Astrocyte (in vitro differentiated cells and primary cell): ENCODE measurements around the gene FJX1. TPM values are rescaled to one million over a fixed set of nuclear protein-coding genes. Genes with fewer than 3 reads are reported as not detected.

Experiments used
- DNase-seq: peaks from one replicate; pipeline ENCODE4 v3.0.0-alpha.2; 2010; ENCODE audit warnings: low read depth
- FAIRE-seq: peaks from 2 replicates; lab custom pipeline; 2011; peaks lifted over from hg19 to GRCh38; lab: Jason Lieb, UNC
- H2AFZ ChIP-seq: 2 replicates; pipeline ENCODE4 v1.6.0; 2012; ENCODE audit warnings: low read depth, low read length, inconsistent platforms
- H3K27ac ChIP-seq: 2 replicates; pipeline ENCODE4 v1.5.1; 2011; ENCODE audit warnings: low read depth, low read length, inconsistent platforms
- H3K27me3 ChIP-seq: 2 replicates; pipeline ENCODE4 v1.6.0; 2011; ENCODE audit warnings: low read length, inconsistent platforms; ENCODE audit not compliant: insufficient read depth
- H3K36me3 ChIP-seq: 2 replicates; pipeline ENCODE4 v1.5.1; 2011; ENCODE audit warnings: low read length, inconsistent platforms; ENCODE audit not compliant: insufficient read depth
- H3K4me1 ChIP-seq: 2 replicates; pipeline ENCODE4 v1.5.1; 2011; ENCODE audit warnings: low read length, inconsistent platforms; ENCODE audit not compliant: insufficient read depth
- H3K4me2 ChIP-seq: 2 replicates; pipeline ENCODE4 v1.6.0; 2012; ENCODE audit warnings: low read length, inconsistent platforms
- H3K4me3 ChIP-seq: 2 replicates; pipeline ENCODE4 v1.5.1; 2011; ENCODE audit warnings: low read depth, mild to moderate bottlenecking, low read length, inconsistent platforms; ENCODE audit not compliant: insufficient read depth
- H3K79me2 ChIP-seq: 2 replicates; pipeline ENCODE4 v1.6.0; 2012; ENCODE audit warnings: mild to moderate bottlenecking, low read length, inconsistent platforms; ENCODE audit not compliant: insufficient read depth
- H3K9ac ChIP-seq: 2 replicates; pipeline ENCODE4 v1.6.0; 2012; ENCODE audit warnings: mild to moderate bottlenecking, low read length, inconsistent platforms
- H3K9me3 ChIP-seq: 2 replicates; pipeline ENCODE4 v1.5.1; 2012; ENCODE audit warnings: low read depth, mild to moderate bottlenecking, low read length, inconsistent platforms; ENCODE audit not compliant: insufficient read depth
- H4K20me1 ChIP-seq: 2 replicates; pipeline ENCODE4 v1.6.0; 2012; ENCODE audit warnings: low read length, inconsistent platforms; ENCODE audit not compliant: insufficient read depth
- H3K27ac Mint-ChIP-seq: one replicate; pipeline ENCODE4 v1.8.0; 2021; ENCODE audit warnings: mild to moderate bottlenecking, mixed read lengths; ENCODE audit not compliant: unreplicated experiment
- H3K27me3 Mint-ChIP-seq: one replicate; pipeline ENCODE4 v1.8.0; 2021; ENCODE audit warnings: low read depth, mixed read lengths; ENCODE audit not compliant: unreplicated experiment
- H3K36me3 Mint-ChIP-seq: one replicate; pipeline ENCODE4 v1.8.0; 2021; ENCODE audit warnings: low read depth, mixed read lengths; ENCODE audit not compliant: unreplicated experiment
- H3K4me1 Mint-ChIP-seq: one replicate; pipeline ENCODE4 v1.8.0; 2021; ENCODE audit warnings: low read depth, mixed read lengths; ENCODE audit not compliant: unreplicated experiment
- H3K4me3 Mint-ChIP-seq: one replicate; pipeline ENCODE4 v1.8.0; 2021; ENCODE audit warnings: mild to moderate bottlenecking, moderate library complexity, mixed read lengths; ENCODE audit not compliant: unreplicated experiment
- H3K9me3 Mint-ChIP-seq: one replicate; pipeline ENCODE4 v1.8.0; 2021; ENCODE audit warnings: mild to moderate bottlenecking, mixed read lengths; ENCODE audit not compliant: unreplicated experiment
- EZH2 ChIP-seq: IDR thresholded peaks from 2 replicates; pipeline ENCODE4 v1.6.1; 2012; ENCODE audit warnings: mild to moderate bottlenecking, low read length, inconsistent platforms; ENCODE audit not compliant: insufficient read depth
- total RNA-seq: library from RNA; stranded (reverse); gene quantifications from 2 replicates; pipeline ENCODE4 v1.2.1, GENCODE V29; 2021
- TF ChIP-seq, protein P1 (sequence below): IDR thresholded peaks from 2 replicates; pipeline ENCODE4 v1.5.1; 2011; ENCODE audit warnings: low read depth, mild to moderate bottlenecking, inconsistent platforms, low read length, moderate library complexity; ENCODE audit not compliant: insufficient read depth

The FJX1 gene
- total RNA-seq, 1 donor from 2014 or later, result 47.9 TPM

DNA sequence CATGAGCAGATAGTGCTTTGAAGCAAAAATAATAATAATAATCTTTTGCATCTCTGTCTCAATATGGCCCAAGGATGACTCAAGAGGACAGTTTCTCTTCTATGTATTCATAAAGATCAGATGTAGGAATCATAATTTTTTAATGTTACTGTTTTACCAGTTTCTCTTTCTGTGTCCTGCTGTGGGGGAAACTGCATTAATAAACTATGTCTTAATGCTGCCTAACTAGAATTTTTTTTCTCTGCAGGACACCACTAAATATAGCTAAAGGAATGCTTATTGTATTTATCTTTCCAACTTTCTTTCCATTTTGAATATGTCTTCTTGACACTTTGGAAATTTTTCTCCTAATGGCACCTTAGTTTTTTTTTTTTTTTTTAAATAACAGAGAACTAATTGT is 6.5 kb downstream of the FJX1 start:
- Mint-ChIP-seq H3K36me3 (no peaks in the 10 kb centered on the region), H3K9me3 (no peaks in the 10 kb centered on the region), H3K4me1 (peaks cover 57% of the 10 kb centered on the region), H3K27ac (no peak overlapping the region), H3K4me3 (no peak overlapping the region), H3K27me3 (no peaks in the 10 kb centered on the region)
- Histone ChIP-seq H3K4me3 (no peak overlapping the region), H4K20me1 (no peaks in the 10 kb centered on the region), H3K36me3 (no peaks in the 10 kb centered on the region), H3K9ac (no peak overlapping the region), H3K79me2 (peaks cover 16% of the 10 kb centered on the region), H3K4me1 (peaks cover 43% of the 10 kb centered on the region), H2AFZ (no peak overlapping the region), H3K27ac (no peak overlapping the region), H3K27me3 (no peaks in the 10 kb centered on the region), H3K9me3 (no peaks in the 10 kb centered on the region), H3K4me2 (peak overlapping the region; percentile 70)
- FAIRE-seq (no peak), DNase-seq (no peak)
- TF ChIP-seq, protein P1, sequence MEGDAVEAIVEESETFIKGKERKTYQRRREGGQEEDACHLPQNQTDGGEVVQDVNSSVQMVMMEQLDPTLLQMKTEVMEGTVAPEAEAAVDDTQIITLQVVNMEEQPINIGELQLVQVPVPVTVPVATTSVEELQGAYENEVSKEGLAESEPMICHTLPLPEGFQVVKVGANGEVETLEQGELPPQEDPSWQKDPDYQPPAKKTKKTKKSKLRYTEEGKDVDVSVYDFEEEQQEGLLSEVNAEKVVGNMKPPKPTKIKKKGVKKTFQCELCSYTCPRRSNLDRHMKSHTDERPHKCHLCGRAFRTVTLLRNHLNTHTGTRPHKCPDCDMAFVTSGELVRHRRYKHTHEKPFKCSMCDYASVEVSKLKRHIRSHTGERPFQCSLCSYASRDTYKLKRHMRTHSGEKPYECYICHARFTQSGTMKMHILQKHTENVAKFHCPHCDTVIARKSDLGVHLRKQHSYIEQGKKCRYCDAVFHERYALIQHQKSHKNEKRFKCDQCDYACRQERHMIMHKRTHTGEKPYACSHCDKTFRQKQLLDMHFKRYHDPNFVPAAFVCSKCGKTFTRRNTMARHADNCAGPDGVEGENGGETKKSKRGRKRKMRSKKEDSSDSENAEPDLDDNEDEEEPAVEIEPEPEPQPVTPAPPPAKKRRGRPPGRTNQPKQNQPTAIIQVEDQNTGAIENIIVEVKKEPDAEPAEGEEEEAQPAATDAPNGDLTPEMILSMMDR, result no peak
- no peak for TF ChIP-seq EZH2

DNA sequence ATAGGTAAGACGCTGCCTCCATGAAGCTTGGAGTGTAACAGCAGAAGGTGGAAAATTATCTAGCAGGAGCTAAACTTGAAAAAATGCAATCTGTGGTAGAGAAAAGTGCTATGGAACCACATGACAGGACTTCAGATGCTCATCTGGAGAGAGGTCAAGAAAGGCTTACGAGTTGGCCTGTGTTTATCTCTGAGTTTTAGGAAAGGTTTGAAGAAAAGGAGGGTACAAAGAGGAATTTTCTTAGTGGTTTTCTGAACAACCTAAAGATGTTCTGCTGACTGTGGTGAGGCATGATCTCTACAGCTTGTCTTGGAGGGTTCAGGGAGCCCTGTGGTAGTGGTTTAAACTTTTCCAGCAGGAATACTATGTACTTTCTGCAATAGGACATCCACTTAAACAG is 8.2 kb downstream of the FJX1 start:
- no peak for TF ChIP-seq EZH2
- TF ChIP-seq, protein P1, result no peak
- Mint-ChIP-seq H3K4me3 (no peak overlapping the region), H3K4me1 (peaks cover 61% of the 10 kb centered on the region), H3K36me3 (no peaks in the 10 kb centered on the region), H3K27me3 (no peaks in the 10 kb centered on the region), H3K9me3 (no peaks in the 10 kb centered on the region), H3K27ac (peak overlapping the region; percentile 45)
- no peaks in the 10 kb centered on the region for H3K79me2 ChIP-seq
- DNase-seq (no peak), FAIRE-seq (no peak)
- H3K4me3 ChIP-seq, result no peak overlapping the region
- H3K9me3 ChIP-seq, result no peaks in the 10 kb centered on the region
- peaks cover 41% of the 10 kb centered on the region for H3K4me1 ChIP-seq
- H3K36me3 ChIP-seq, result no peaks in the 10 kb centered on the region
- no peak overlapping the region for H2AFZ ChIP-seq
- H3K27me3 ChIP-seq, result no peaks in the 10 kb centered on the region
- no peak overlapping the region for H3K9ac ChIP-seq
- no peak overlapping the region for H3K4me2 ChIP-seq
- H4K20me1 ChIP-seq, result no peaks in the 10 kb centered on the region
- H3K27ac ChIP-seq, result no peak overlapping the region

DNA sequence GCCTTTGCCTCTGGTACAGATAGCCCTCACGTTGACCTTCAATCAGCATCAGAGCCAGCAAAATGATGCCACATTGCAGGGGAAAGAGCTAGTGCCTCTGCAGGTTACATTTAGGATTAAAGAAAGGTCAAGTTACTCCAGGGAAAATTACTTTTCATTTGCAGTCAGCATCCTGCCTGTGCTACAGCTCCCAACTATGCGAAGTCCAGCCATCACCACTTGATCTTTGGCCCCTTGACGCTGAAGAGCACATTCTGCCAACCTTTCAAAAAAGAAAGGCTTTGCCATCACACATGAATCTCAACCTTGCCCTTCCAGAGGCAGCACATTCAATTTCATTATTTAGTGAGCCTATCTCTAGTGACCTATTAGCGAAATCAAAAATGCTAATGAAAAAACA is 11.3 kb downstream of the FJX1 start:
- H3K79me2 ChIP-seq, result no peaks in the 10 kb centered on the region
- H3K9me3 Mint-ChIP-seq, result no peaks in the 10 kb centered on the region
- H3K27me3 Mint-ChIP-seq, result no peaks in the 10 kb centered on the region
- no peak overlapping the region for H3K4me3 ChIP-seq
- no peaks in the 10 kb centered on the region for H4K20me1 ChIP-seq
- H3K4me1 Mint-ChIP-seq, result peaks cover 38% of the 10 kb centered on the region
- H3K4me1 ChIP-seq, result peaks cover 13% of the 10 kb centered on the region
- no peaks in the 10 kb centered on the region for H3K36me3 Mint-ChIP-seq
- H3K4me2 ChIP-seq, result peak overlapping the region; percentile 71
- no peak overlapping the region for H3K27ac ChIP-seq
- no peaks in the 10 kb centered on the region for H3K27me3 ChIP-seq
- DNase-seq, result no peak
- H3K4me3 Mint-ChIP-seq, result no peak overlapping the region
- no peak for FAIRE-seq
- H3K9me3 ChIP-seq, result no peaks in the 10 kb centered on the region
- peak overlapping the region; percentile 81 for H3K27ac Mint-ChIP-seq
- H2AFZ ChIP-seq, result no peak overlapping the region
- no peak overlapping the region for H3K9ac ChIP-seq
- H3K36me3 ChIP-seq, result no peaks in the 10 kb centered on the region
- no peak for TF ChIP-seq EZH2
- TF ChIP-seq, protein P1, result no peak
